ENCODE measurements around the gene CT83. TPM values are rescaled to one million over a fixed set of nuclear protein-coding genes. Genes with fewer than 3 reads are reported as not detected.

CT83 gene, protein sequence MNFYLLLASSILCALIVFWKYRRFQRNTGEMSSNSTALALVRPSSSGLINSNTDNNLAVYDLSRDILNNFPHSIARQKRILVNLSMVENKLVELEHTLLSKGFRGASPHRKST
- not detected for total RNA-seq
- long read RNA-seq, result 0 reads

DNA sequence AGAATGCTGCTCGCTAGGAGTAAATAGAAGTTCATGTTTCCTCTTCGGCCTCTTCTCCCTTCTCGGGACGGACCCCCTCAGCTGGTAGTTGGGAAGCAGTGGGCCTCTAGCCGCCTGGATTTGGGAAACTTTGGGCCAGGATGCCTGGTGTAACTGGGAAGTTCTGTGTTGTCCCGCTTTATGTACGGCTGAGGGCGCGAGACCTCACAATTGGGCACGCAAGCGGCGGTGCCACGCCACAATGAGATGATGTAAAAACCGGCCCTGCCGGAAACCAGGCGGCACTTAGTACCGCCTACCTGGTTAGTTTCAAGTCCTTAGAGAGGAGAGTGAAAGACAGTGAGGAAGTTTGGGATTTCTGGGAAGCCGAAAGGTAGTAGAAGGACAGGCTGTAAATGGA lies at the start of gene CT83:
Gene CT83 (minus strand): TSS at position 155 of the 400 bp plus-strand sequence. CDS start 120 bp downstream, at position 35.
- DNase-seq (no peak), ATAC-seq (ENCODE audit: poor library complexity) (no peak)
- intact Hi-C loops (cut with DNase I), result no loop called here

- intact Hi-C loops (cut with DNase I), result no loop called here
- no peak for ATAC-seq (ENCODE audit: poor library complexity)
- no peak for DNase-seq
These were observed 37.0 kb upstream of the CT83 start for GRCh38 chrX:116499780-116500179.

GRCh38 chrX:116493271-116493670 lies 30.5 kb upstream of the CT83 start:
- ATAC-seq (ENCODE audit: poor library complexity), result no peak
- intact Hi-C loops (cut with DNase I), result no loop called here
- DNase-seq, result no peak

GRCh38 chrX:116490104-116490503 lies 27.3 kb upstream of the CT83 start:
- intact Hi-C loops (cut with DNase I), result no loop called here
- ATAC-seq (ENCODE audit: poor library complexity) (no peak), DNase-seq (no peak)

DNA sequence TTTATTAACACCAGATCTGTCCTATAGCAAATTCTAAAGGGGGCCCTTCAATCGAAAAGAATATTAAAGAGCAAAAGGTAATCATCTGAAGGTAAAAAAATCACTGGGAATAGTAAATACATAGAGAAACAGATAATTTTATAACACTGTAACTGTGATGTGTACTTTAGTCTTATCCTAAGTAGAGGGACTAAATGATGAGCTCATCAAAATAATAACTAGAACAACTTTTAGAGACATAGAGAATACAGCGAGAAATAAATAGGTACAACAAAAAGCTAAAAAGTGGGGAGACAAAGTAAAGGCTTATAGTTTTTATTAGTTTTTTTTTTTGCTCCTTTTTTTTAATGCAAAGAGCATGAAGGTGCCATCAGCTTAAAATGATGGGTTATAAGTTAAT lies 17.3 kb upstream of the CT83 start:
- ATAC-seq (ENCODE audit: poor library complexity) (no peak), DNase-seq (no peak)
- intact Hi-C loops (cut with DNase I), result no loop called here

- ATAC-seq (ENCODE audit: poor library complexity), result no peak
- no peak for DNase-seq
- intact Hi-C loops (cut with DNase I), result no loop called here
These were observed 13.6 kb downstream of the CT83 start for GRCh38 chrX:116449156-116449555.

GRCh38 chrX:116436358-116436816 lies 26.4 kb downstream of the CT83 start, which contains the start of gene SLC6A14:
SLC6A14 (plus strand) TSS chrX:116436606; CDS start chrX:116436710, 104 bp downstream.
- DNase-seq (no peak), ATAC-seq (ENCODE audit: poor library complexity) (no peak)
- intact Hi-C loops (cut with DNase I), result no loop called here

DNA sequence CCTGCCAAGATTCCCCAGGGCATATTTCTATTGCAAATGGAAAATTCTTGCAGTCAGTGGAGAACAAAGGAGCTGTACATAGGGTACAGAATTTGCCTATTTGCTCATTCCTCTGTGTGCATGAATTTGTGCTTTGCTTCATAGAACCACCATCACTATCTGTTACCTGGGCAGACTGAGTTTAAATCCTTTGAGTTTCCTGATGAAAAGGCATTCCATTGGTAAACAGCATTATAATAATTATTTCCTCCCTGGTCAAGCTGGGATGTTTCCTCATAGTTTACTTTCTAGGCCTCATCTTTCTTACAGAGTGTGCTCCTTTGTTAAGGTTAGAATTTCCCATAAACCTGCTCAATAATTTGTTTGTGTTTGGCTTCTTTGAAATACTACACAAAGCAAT lies 27.2 kb downstream of the CT83 start:
- intact Hi-C loops (cut with DNase I), result no loop called here
- ATAC-seq (ENCODE audit: poor library complexity), result no peak
- no peak for DNase-seq

- DNase-seq (no peak), ATAC-seq (ENCODE audit: poor library complexity) (no peak)
- intact Hi-C loops (cut with DNase I), result no loop called here
These were observed 34.8 kb downstream of the CT83 start for GRCh38 chrX:116427978-116428377.

DNA sequence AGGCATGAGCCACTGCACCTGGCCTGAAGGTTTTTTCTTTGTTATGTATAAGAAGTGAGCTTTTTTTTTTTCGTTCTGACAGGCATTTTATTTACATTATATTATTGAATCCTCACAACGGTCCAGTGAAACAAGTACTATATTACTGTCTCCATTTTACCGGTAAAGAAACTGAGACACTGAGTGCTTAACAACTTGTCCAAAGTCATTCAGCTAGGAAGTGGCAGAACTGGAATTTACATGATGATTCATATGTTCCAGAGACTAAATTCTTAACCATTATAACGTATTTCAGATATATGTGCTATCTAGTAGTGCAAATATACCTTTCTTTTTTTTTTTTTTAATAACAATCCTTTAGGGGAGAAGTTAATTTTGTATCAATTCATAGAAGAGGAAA lies 44.8 kb downstream of the CT83 start:
- no peak for DNase-seq
- intact Hi-C loops (cut with DNase I), result no loop called here
- ATAC-seq (ENCODE audit: poor library complexity), result no peak

- ATAC-seq (ENCODE audit: poor library complexity) (no peak), DNase-seq (no peak)
- intact Hi-C loops (cut with DNase I), result no loop called here
These were observed 45.6 kb downstream of the CT83 start for GRCh38 chrX:116417214-116417613.

DNA sequence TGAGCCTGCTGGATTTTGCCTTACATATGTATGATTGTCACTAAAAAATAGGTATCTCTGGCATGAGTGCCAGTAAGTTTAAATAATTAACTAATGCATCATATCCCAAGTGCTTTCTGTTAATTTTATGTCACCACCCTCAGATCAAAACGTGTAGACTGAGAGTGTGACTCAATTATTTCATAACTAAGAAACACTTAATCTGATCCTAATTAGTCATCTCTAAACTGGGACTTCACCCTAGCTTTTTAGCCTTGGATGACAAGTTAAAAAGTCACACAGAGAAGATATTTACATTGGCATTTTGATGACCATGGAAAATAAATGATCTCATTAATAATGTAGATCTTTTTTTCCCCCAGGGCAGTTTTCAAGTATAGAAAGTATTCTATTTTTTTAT lies 49.5 kb downstream of the CT83 start:
- ATAC-seq (ENCODE audit: poor library complexity) (no peak), DNase-seq (no peak)
- intact Hi-C loops (cut with DNase I), result no loop called here

Other genes starting within 250 kb of the CT83 start
- gene SLC6A14, start 26.4 kb downstream of the CT83 start, total RNA-seq, result not detected